KOPT-K1 (cell line): ENCODE data around the gene KCNIP4.

Experiments used
- H3K27ac ChIP-seq: fragments of 200-600 bp; sonication (generic); 2 replicates; pipeline ENCODE4 v1.5.1; 2016; ENCODE audit warnings: antibody characterized with exemption, mild to moderate bottlenecking, low read depth, low read length; ENCODE audit not compliant: poor library complexity, severe bottlenecking
- H3K36me3 ChIP-seq: fragments of 200-600 bp; sonication (generic); 2 replicates; pipeline ENCODE4 v1.5.1; 2017; ENCODE audit warnings: antibody characterized with exemption, mild to moderate bottlenecking, low read length, moderate library complexity; ENCODE audit not compliant: insufficient read depth
- H3K9me3 ChIP-seq: fragments of 200-600 bp; sonication (generic); 2 replicates; pipeline ENCODE4 v1.5.1; 2017; ENCODE audit warnings: antibody characterized with exemption, low read length, mild to moderate bottlenecking; ENCODE audit not compliant: insufficient read depth, poor library complexity, severe bottlenecking

KCNIP4 gene

DNA sequence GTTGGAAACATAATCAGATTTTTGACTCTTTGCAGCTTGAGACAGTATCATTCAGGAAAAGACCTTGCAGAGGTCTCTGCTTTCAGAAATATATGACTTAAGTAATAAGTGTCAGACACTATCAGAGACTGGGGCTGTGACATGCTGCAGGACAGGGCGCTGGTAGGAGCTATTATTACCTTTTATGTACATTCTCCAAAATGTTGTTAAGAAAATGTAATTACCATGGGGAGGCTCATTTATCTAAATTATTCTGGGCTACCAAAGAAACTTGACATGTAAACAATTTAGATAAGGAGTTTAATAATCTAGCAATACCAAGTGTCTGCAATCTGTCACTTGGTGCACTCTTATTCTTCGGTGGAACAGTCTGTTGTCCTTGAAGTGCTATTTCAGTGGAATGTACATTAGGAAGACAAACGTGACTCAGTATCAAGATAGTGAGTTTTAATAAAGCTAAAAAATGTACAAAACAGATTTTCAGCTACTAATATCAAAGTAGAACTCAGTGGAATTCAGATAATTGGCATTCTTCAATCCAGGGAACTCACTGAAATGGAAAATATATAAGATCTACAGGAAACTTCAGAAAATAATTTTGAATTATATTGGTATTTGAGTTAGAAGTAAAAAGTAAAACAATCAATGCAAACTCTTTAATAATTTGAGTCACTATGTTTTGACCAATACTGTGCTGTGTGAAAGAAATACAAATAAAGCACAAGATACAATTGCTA, 214.5 kb downstream of the KCNIP4 start:
- H3K9me3 ChIP-seq = no peaks in the 10 kb centered on the region
- H3K36me3 ChIP-seq = no peaks in the 10 kb centered on the region
- H3K27ac ChIP-seq = no peak overlapping the region

GRCh38 chr4:21728304-21728703, 220.3 kb downstream of the KCNIP4 start:
- Histone ChIP-seq H3K27ac (no peak overlapping the region), H3K36me3 (no peaks in the 10 kb centered on the region), H3K9me3 (no peaks in the 10 kb centered on the region)

GRCh38 chr4:21726255-21726815, 222.2 kb downstream of the KCNIP4 start:
- Histone ChIP-seq H3K9me3 (no peaks in the 10 kb centered on the region), H3K36me3 (no peaks in the 10 kb centered on the region), H3K27ac (no peak overlapping the region)

DNA sequence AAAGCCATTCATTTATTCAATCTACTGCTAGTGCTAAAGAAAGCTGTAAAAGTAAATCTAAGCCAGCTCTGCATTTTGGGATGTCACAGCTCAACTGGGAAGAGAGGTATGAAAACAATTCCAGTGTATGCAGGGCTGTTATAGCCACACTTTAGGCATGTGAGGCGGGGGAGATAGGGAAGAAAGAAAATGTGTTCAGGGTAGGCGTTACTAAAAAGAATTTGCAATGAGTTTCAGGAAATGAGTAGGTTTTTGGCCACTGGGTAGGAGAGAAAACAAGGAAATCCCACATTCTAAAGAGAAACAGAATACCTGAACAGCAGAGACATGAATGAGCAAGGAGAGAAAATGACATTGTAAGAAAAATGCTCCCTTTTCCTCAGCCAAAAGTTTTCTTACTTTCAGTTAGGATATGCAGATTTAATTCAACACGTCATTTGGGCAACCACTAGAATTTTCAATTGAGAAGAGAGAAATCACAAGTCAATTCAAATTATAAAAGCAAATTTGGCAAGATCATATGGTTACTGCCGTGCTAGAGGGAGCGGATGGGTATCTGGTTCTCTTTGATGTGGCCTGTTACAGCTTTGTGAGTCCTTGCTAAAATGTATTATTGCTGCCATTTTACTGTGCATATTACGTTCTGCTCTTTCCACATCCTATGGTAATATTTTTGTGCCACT, 226.3 kb downstream of the KCNIP4 start:
- H3K36me3 ChIP-seq = no peaks in the 10 kb centered on the region
- H3K27ac ChIP-seq = no peak overlapping the region
- no peaks in the 10 kb centered on the region for H3K9me3 ChIP-seq

GRCh38 chr4:21716531-21716930, 232.0 kb downstream of the KCNIP4 start:
- H3K27ac ChIP-seq = no peak overlapping the region
- no peaks in the 10 kb centered on the region for H3K36me3 ChIP-seq
- H3K9me3 ChIP-seq = no peaks in the 10 kb centered on the region

DNA sequence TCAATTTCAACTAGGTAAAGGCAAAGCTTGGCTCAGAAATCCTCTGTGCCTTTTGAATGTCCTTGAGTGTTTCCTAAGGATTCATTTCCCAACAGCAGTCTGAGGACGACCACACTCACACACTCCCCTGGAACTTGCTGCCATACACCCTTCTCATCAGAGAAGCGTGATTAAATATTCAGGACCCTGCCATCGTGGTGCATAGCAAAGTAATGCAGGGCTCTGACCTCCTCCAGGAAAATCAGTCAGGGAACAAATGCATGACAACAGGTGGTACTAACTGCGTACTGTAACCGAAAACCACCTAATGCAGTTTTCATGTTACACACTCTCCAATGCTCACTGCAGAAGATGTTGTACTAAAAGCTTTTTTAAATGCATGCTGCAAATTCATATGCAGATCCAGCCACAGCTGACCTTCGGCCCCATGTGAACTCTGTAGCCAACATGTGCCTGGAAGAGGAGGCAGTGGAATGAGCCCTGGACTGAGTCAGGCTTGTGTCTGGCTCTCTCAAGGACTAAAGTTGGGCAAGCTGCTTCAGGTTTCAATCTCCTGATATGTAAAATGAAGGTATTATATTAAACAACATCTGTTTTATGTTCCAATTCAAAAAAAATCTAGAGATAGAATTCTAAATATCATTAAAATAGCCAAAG, 238.3 kb downstream of the KCNIP4 start:
- H3K9me3 ChIP-seq = no peaks in the 10 kb centered on the region

DNA sequence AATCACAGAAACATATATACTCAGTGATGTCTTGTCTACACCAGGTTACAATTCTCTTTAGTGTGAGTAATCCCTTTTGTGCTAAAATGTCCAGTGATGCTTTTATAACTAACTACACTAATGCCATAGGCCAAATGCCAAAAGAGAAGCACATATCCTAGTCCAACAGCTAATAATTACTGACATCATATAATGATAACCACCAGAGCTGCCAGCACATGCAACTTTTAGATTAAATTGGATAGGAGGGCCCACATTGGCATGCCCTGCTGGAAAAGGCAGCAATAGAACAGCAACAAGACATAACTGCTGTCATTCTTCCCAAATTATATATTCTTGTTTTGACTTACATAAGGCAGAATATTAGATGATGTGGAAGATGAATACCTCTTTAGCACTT, 238.8 kb downstream of the KCNIP4 start:
- Histone ChIP-seq H3K27ac (no peak overlapping the region), H3K36me3 (no peaks in the 10 kb centered on the region), H3K9me3 (no peaks in the 10 kb centered on the region)

More for the DNA sequence above, 238.3 kb downstream of the KCNIP4 start:
- H3K27ac ChIP-seq = no peak overlapping the region
- H3K36me3 ChIP-seq = no peaks in the 10 kb centered on the region

DNA sequence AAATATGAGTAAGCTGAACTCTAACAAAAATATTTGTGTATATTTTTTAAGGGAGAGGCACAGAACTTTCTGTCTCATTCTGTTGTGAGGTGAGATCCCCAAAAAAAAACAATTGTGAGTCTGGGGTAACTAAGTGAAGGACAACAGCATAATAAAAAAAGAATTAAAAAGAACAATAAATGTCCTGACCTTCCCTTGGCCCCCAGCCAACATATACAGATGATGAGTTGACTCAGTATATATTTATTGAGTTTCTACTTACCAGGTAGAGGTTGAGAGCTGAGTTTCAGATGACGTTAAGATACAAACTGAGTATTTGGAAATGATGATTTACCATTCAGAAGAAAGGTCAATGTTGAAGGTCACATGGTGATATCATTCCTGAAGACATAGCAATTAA, 239.5 kb downstream of the KCNIP4 start:
- no peak overlapping the region for H3K27ac ChIP-seq
- no peaks in the 10 kb centered on the region for H3K36me3 ChIP-seq
- no peaks in the 10 kb centered on the region for H3K9me3 ChIP-seq

DNA sequence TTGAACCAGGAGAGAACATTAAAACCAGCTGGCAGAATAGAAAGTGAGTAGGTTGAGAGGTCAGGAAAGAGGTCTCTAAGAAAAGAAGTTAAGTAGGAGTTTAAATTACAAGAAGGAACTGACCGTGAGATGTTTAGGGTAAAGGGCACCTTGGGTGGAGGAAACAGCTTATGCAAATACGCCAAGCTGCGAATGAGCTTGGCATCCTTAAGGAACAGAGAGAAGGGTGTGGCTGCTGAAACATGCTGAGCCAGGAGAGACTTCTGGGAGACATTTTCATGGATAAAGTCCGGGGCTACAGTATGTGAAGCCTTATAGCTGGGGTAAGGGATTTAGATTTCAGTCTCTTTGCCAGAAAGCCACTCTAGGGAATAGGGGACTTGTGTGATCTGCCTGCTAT, 249.1 kb downstream of the KCNIP4 start:
- Histone ChIP-seq H3K36me3 (no peaks in the 10 kb centered on the region), H3K27ac (no peak overlapping the region), H3K9me3 (no peaks in the 10 kb centered on the region)

DNA sequence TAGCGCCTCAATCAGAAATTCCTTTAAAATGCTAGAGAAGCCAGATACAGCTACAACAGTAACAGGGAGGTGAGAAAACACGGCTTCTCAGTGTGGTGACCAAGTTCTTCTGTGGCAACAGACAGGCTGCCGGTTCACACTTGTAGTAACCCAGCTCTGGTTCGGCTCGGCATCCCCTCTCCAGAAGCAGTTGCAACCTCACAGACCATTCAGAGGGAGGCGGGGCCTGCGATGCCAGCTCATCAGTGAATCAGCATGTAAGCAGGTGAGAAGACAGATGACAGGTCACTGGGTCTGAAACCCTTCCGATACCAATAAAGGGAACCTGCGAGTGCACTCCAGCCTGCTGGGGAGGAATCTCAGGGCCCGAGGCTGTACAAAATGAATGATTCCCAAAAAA, 251.0 kb downstream of the KCNIP4 start:
- Histone ChIP-seq H3K9me3 (no peaks in the 10 kb centered on the region), H3K36me3 (no peaks in the 10 kb centered on the region), H3K27ac (no peak overlapping the region)

DNA sequence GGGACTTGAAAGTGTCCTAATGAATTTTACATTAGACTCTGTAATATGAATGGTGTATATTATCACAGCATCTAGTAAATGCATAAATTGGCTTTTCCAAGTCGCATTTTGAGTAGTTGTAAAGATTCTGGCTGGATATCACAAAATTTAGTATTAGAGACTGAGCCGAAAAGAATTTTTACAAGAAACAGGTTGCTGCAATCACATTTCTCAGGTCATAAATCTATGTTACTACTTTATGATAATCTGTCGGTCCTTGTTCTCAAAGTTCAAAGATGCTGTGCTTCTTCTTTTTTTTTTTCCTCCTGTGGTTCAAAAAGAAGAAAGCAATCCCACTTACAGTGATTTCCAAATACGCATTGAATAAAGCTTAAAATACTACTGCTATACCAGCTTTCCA, 253.4 kb downstream of the KCNIP4 start:
- no peaks in the 10 kb centered on the region for H3K36me3 ChIP-seq
- H3K27ac ChIP-seq = no peak overlapping the region
- no peaks in the 10 kb centered on the region for H3K9me3 ChIP-seq

DNA sequence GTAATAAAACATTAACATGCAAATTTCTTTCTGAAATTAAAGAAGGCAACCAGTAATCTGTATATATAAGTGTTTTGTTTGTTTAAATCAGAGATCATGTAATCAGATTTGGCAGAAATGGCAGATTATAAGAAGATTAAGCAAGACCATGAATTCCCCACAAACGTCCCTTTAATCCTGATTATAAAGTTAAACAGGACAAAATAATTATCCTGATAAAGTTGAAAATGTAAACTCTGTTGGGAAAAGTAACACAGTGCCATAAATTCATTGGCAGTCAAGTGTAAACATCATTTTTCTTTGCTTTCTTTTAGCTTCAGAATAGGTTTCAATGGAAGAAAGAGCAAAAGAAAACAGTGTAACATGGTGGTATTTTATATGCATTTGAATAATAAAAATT, 256.3 kb downstream of the KCNIP4 start:
- H3K9me3 ChIP-seq = no peaks in the 10 kb centered on the region
- H3K27ac ChIP-seq = no peak overlapping the region
- H3K36me3 ChIP-seq = no peaks in the 10 kb centered on the region

DNA sequence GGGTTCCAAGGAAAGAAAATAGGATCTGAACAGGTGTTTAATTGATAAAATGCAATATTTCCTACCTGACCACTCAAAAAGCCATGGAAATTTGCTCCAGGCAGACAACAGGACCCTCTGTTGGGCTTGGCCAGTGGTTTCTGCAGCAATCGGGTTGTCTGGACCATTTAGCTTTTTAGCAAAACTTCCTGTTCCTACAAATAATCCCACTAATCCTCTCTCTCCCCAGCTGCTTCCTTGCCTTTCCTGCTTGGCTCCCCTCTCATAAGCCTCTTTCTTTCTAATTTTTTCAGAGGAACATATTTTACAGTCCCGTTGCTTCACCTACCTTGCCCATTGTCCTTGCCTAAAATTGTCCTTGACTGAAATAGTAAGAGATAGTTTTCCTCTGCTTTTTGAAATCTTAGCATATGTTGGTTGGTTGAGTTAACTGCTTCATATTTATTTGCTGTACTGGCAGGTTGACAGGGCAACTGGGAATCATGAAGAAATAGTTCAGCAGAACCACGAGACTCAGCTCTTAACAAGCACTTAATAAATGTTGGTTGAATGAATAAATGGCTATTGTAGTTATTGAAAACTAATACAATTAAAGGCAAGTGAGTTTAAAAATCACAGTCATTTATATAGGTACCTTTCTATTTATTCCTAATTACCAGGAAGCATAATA, 259.8 kb downstream of the KCNIP4 start:
- Histone ChIP-seq H3K27ac (no peak overlapping the region), H3K36me3 (no peaks in the 10 kb centered on the region), H3K9me3 (no peaks in the 10 kb centered on the region)

- Histone ChIP-seq H3K36me3 (no peaks in the 10 kb centered on the region), H3K9me3 (no peaks in the 10 kb centered on the region), H3K27ac (no peak overlapping the region)
These were observed 262.7 kb downstream of the KCNIP4 start for GRCh38 chr4:21685911-21686310.

DNA sequence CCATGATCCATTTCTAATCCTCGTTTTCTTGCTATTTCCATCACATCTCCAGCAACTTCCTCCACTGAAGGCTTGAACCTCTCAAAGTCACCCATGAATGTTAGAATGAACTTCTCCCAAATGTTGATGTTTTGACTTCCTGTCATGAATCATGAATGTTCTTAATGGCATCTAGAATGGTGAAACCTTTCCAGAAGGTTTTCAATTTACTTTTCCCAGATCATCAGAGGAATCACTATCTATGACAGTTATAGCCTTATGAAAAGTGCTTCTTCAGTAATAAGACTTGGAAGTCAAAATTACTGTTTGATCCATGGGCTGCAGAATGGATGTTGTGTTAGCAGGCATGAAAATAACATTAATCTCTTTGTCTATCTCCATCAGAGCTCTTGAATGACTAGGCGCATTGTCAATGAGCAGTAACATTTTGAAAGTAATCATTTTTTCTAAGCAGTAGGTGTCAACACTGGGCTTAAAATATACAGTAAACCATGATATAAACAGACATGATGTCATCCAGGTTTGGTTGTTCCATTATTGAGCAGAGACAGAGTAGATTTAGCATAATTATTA, 268.2 kb downstream of the KCNIP4 start:
- Histone ChIP-seq H3K36me3 (no peaks in the 10 kb centered on the region), H3K9me3 (no peaks in the 10 kb centered on the region), H3K27ac (no peak overlapping the region)
